H1 (cell line): ENCODE data around the gene PLIN4. TPM values are rescaled to one million over a fixed set of nuclear protein-coding genes. Genes with fewer than 3 reads are reported as not detected.

ENCODE experiments used
- CTCF ChIA-PET: fragments of 300-600 bp; sonication (Branson Sonifier 250); formaldehyde crosslinking; loops from one replicate; lab custom pipeline; 2021; ENCODE audit not compliant: partially characterized antibody; lab: Charles Lee
- POLR2A ChIA-PET: fragments of 300-600 bp; sonication (Branson Sonifier 250); formaldehyde crosslinking; loops from one replicate; lab custom pipeline; 2021; ENCODE audit warnings: inconsistent platforms; ENCODE audit not compliant: partially characterized antibody; lab: Charles Lee
- DNase-seq, 2 experiments: peaks; one replicate each; pipeline versions ENCODE4 v3.0.0 to v3.0.0-alpha.2; 2010 to 2022; ENCODE audit warnings: low spot score in 2 of 2, low read depth in 1 of 2, mixed read lengths in 1 of 2
- FAIRE-seq: peaks from 2 replicates; lab custom pipeline; 2011; peaks lifted over from hg19 to GRCh38; lab: Jason Lieb, UNC
- H2AFZ ChIP-seq: 2 replicates; pipeline ENCODE4 v1.8.1; 2012; ENCODE audit warnings: low read length, inconsistent platforms
- H2AK5ac ChIP-seq: 2 replicates; pipeline ENCODE4 v1.6.1; 2013; ENCODE audit warnings: low read depth, low read length
- H2BK120ac ChIP-seq: replicated peaks from 2 replicates; pipeline ENCODE3; 2013; ENCODE audit warnings: low read depth, low read length, inconsistent platforms
- H2BK12ac ChIP-seq: 2 replicates; pipeline ENCODE4 v1.6.1; 2013; ENCODE audit warnings: low read depth, low read length
- H2BK15ac ChIP-seq: 2 replicates; pipeline ENCODE4 v1.6.1; 2013; ENCODE audit warnings: low read length
- H2BK20ac ChIP-seq: 2 replicates; pipeline ENCODE4 v1.6.1; 2013; ENCODE audit warnings: low read length
- H2BK5ac ChIP-seq: 2 replicates; pipeline ENCODE4 v1.6.1; 2013; ENCODE audit warnings: low read depth, low read length
- H3K14ac ChIP-seq: 2 replicates; pipeline ENCODE4 v1.6.1; 2013; ENCODE audit warnings: inconsistent platforms; ENCODE audit not compliant: insufficient read length
- H3K18ac ChIP-seq: 2 replicates; pipeline ENCODE4 v1.6.1; 2013; ENCODE audit warnings: low read length; ENCODE audit errors: extremely low read depth
- H3K23ac ChIP-seq: 2 replicates; pipeline ENCODE4 v1.6.1; 2013; ENCODE audit warnings: inconsistent platforms; ENCODE audit not compliant: insufficient read length
- H3K23me2 ChIP-seq: 2 replicates; pipeline ENCODE4 v1.6.1; 2013; ENCODE audit warnings: low read depth, low read length
- H3K27ac ChIP-seq: 2 replicates; pipeline ENCODE4 v1.6.1; 2011; ENCODE audit warnings: low read depth, low read length, inconsistent platforms
- H3K27me3 ChIP-seq, 4 experiments: replicated peaks in 1 of 4; 1 replicate in 1 of 4; 2 replicates in 3 of 4; pipeline versions ENCODE4 v1.6.1 to v1.8.1; 2011 to 2013; ENCODE audit warnings: low read length in 3 of 4, mild to moderate bottlenecking in 3 of 4, inconsistent platforms in 2 of 4, mixed read lengths in 2 of 4, moderate library complexity in 1 of 4; ENCODE audit not compliant: control insufficient read depth in 3 of 4, insufficient read depth in 3 of 4; ENCODE audit errors: extremely low read depth in 1 of 4
- H3K36me3 ChIP-seq, 4 experiments: 2 replicates each; pipeline versions ENCODE4 v1.6.1 to v1.8.1; 2011 to 2013; ENCODE audit warnings: mild to moderate bottlenecking in 4 of 4, low read length in 3 of 4, moderate library complexity in 2 of 4, control low read depth in 1 of 4, inconsistent platforms in 1 of 4; ENCODE audit not compliant: insufficient read depth in 4 of 4, control insufficient read depth in 2 of 4
- H3K4ac ChIP-seq: replicated peaks from 2 replicates; pipeline ENCODE3; 2013; ENCODE audit warnings: low read length, low read depth, mixed read lengths, inconsistent platforms; ENCODE audit not compliant: insufficient read length
- H3K4me1 ChIP-seq, 4 experiments: replicated peaks in 1 of 4; 1 replicate in 1 of 4; 2 replicates in 3 of 4; pipeline versions ENCODE4 v1.6.1 to v1.8.1; 2011 to 2013; ENCODE audit warnings: low read length in 3 of 4, inconsistent platforms in 2 of 4, mixed read lengths in 1 of 4; ENCODE audit not compliant: insufficient read depth in 4 of 4, control insufficient read depth in 3 of 4
- H3K4me2 ChIP-seq, 2 experiments: 2 replicates each; pipeline versions ENCODE4 v1.6.1 to v1.8.1; 2011 to 2013; ENCODE audit warnings: low read depth in 2 of 2, low read length in 2 of 2, control low read depth in 1 of 2, inconsistent platforms in 1 of 2, mild to moderate bottlenecking in 1 of 2; ENCODE audit not compliant: insufficient read depth in 1 of 2
- H3K4me3 ChIP-seq, 4 experiments: fragments of 200-600, 300-600 bp in 1 of 4; sonication (generic), shearing (Covaris generic), sonication (Bioruptor Twin) in 1 of 4; 2 replicates each; pipeline versions ENCODE4 v1.5.1 to v1.8.1; 2011 to 2016; ENCODE audit warnings: low read length in 4 of 4, low read depth in 3 of 4, control low read depth in 2 of 4, inconsistent platforms in 2 of 4, mild to moderate bottlenecking in 2 of 4, mixed read lengths in 1 of 4, moderate library complexity in 1 of 4; ENCODE audit not compliant: insufficient read depth in 2 of 4; ENCODE audit errors: extremely low read depth in 1 of 4
- H3K56ac ChIP-seq: replicated peaks from 2 replicates; pipeline ENCODE3; 2013; ENCODE audit warnings: low read depth, mild to moderate bottlenecking, mixed read lengths, low read length, inconsistent platforms; ENCODE audit not compliant: insufficient read length
- H3K79me1 ChIP-seq: 2 replicates; pipeline ENCODE4 v1.6.1; 2013; ENCODE audit warnings: low read depth, low read length, control low read depth
- H3K79me2 ChIP-seq, 2 experiments: 2 replicates each; pipeline versions ENCODE4 v1.6.1 to v1.8.1; 2012 to 2013; ENCODE audit warnings: low read length in 2 of 2, mild to moderate bottlenecking in 2 of 2, inconsistent platforms in 1 of 2; ENCODE audit not compliant: insufficient read depth in 2 of 2, control insufficient read depth in 1 of 2
- H3K9ac ChIP-seq, 4 experiments: replicated peaks in 1 of 4; 1 replicate in 1 of 4; 2 replicates in 3 of 4; pipeline versions ENCODE4 v1.6.1 to v1.8.1; 2011 to 2013; ENCODE audit warnings: low read depth in 3 of 4, low read length in 3 of 4, control low read depth in 2 of 4, mild to moderate bottlenecking in 2 of 4, moderate library complexity in 2 of 4, inconsistent platforms in 1 of 4; ENCODE audit errors: extremely low read depth in 1 of 4
- H3K9me3 ChIP-seq, 2 experiments: 2 replicates each; pipeline versions ENCODE4 v1.6.1 to v1.8.1; 2012 to 2013; ENCODE audit warnings: mild to moderate bottlenecking in 2 of 2, moderate library complexity in 2 of 2, control low read depth in 1 of 2, inconsistent platforms in 1 of 2, low read depth in 1 of 2, low read length in 1 of 2, mixed read lengths in 1 of 2; ENCODE audit not compliant: insufficient read depth in 2 of 2
- H4K20me1 ChIP-seq, 2 experiments: replicated peaks in 1 of 2; 2 replicates each; pipeline versions ENCODE3 to v1.8.1; 2011 to 2013; ENCODE audit warnings: inconsistent platforms in 2 of 2, low read length in 2 of 2, mild to moderate bottlenecking in 1 of 2; ENCODE audit not compliant: insufficient read depth in 2 of 2, control insufficient read depth in 1 of 2
- H4K5ac ChIP-seq: 2 replicates; pipeline ENCODE4 v1.6.1; 2013; ENCODE audit warnings: low read length, low read depth, mixed read lengths, inconsistent platforms; ENCODE audit not compliant: insufficient read length
- H4K8ac ChIP-seq: 2 replicates; pipeline ENCODE4 v1.8.0; 2013; ENCODE audit warnings: mild to moderate bottlenecking, moderate library complexity, low read length, inconsistent platforms; ENCODE audit not compliant: insufficient read depth; ENCODE audit errors: extremely low read depth
- H4K91ac ChIP-seq: replicated peaks from 2 replicates; pipeline ENCODE3; 2013; ENCODE audit warnings: low read length, mixed read lengths, inconsistent platforms; ENCODE audit not compliant: insufficient read length
- CBX5 ChIP-seq: fragments of 300-800, 300-1000 bp; sonication (generic); IDR thresholded peaks from 2 replicates; pipeline ENCODE4 v1.7.1; 2016; ENCODE audit warnings: antibody characterized with exemption, low read length, low read depth
- EZH2 ChIP-seq: fragments of 200-600 bp; sonication (generic); IDR thresholded peaks from 2 replicates; pipeline ENCODE4 v1.7.1; 2012; ENCODE audit warnings: low read depth, mild to moderate bottlenecking, moderate library complexity, low read length, inconsistent platforms; ENCODE audit not compliant: severe bottlenecking
- KDM4A ChIP-seq: IDR thresholded peaks from one replicate; pipeline ENCODE4 v1.7.1; 2012; ENCODE audit warnings: low read depth, mild to moderate bottlenecking, moderate library complexity, low read length, inconsistent platforms; ENCODE audit not compliant: severe bottlenecking
- KDM5A ChIP-seq: fragments of 200-600 bp; IDR thresholded peaks from 2 replicates; pipeline ENCODE4 v1.7.1; 2012; ENCODE audit warnings: mild to moderate bottlenecking, low read length, inconsistent platforms, mixed read lengths
- PHF8 ChIP-seq: fragments of 200-600 bp; sonication (generic); conservative IDR thresholded peaks from 2 replicates; pipeline ENCODE4 v1.7.1; 2012; ENCODE audit warnings: low read depth, mild to moderate bottlenecking, inconsistent platforms, low read length, moderate library complexity
- POU5F1 ChIP-seq: IDR thresholded peaks from 2 replicates; pipeline ENCODE4 v1.6.1; 2011; ENCODE audit warnings: low read depth, mild to moderate bottlenecking, low read length, moderate library complexity
- RBBP5 ChIP-seq: IDR thresholded peaks from 2 replicates; pipeline ENCODE4 v1.7.1; 2012; ENCODE audit warnings: low read depth, mild to moderate bottlenecking, inconsistent platforms, low read length, moderate library complexity, borderline replicate concordance
- RNF2 ChIP-seq: fragments of 200-900, 300-1000 bp; sonication (generic); IDR thresholded peaks from 2 replicates; pipeline ENCODE4 v1.7.1; 2016; ENCODE audit warnings: borderline replicate concordance, low read depth, mild to moderate bottlenecking, antibody characterized with exemption, low read length; ENCODE audit not compliant: poor library complexity, severe bottlenecking; ENCODE audit errors: missing control alignments
- WGBS, 2 experiments: shearing (Covaris generic) in 1 of 2; methylation state at CpG; one replicate each; pipeline versions ENCODE4 v1.1.6 to v1.1.7; 2013 to 2015; ENCODE audit warnings: low lambda C conversion rate in 2 of 2, mixed read lengths in 2 of 2, inconsistent platforms in 1 of 2, low coverage in 1 of 2, missing lambda C conversion rate in 1 of 2; ENCODE audit not compliant: insufficient replicate concordance in 2 of 2, insufficient coverage in 1 of 2, insufficient read length in 1 of 2; ENCODE audit errors: extremely low coverage in 1 of 2, missing lambda C conversion rate in 1 of 2; 5-methylcytosine and 5-hydroxymethylcytosine counted together
- polyA plus RNA-seq, 7 experiments: library from polyadenylated mRNA; depleted of rRNA in 3 of 7; stranded (reverse) in 5 of 7; unstranded in 2 of 7; fragments of >200 nt in 5 of 7; fragments of 200-250 nt in 2 of 7; gene quantifications; 1 replicate in 5 of 7; 2 replicates in 1 of 7; 4 replicates in 1 of 7; pipeline versions ENCODE4 v1.2.1 to v1.2.3, GENCODE V29; 2011 to 2013; ENCODE audit warnings: missing spikeins in 2 of 7, mixed read lengths in 2 of 7
- total RNA-seq: library from RNA; stranded (reverse); fragmentation: NEBNext Ultra II Directional; extraction: Animal tissue kit (Norgen Biotek cat#: 25700); gene quantifications from 2 replicates; pipeline ENCODE4 v1.2.1, GENCODE V29; 2021

Gene PLIN4
- total and polyA plus RNA-seq, 2 of the 8 experiments (the other 6 are each of a cell fraction or from before 2014, with no cell fraction given): 0.35 to 0.45 TPM

DNA sequence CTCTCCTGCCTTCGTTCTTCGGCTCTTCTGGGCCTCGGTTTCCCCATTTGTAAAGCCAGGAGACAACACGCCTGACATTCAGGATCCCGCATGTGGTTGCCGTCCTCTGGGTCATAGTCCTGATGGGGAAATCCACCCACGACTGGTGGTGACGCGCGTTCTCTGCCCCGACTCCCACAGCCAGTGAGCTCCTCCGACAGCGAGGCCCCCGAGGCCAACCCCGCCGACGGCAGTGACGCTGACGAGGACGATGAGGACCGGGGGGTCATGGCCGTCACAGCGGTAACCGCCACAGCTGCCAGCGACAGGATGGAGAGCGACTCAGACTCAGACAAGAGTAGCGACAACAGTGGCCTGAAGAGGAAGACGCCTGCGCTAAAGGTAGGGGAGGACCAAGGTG, 29.8 kb downstream of the PLIN4 start:
- Histone ChIP-seq H4K91ac (no peak overlapping the region), H3K27ac (no peak overlapping the region), H2AFZ (no peak overlapping the region), H3K9me3 (no peaks in the 10 kb centered on the region), H2BK15ac (no peak overlapping the region), H3K4ac (no peak overlapping the region), H3K36me3 (peaks cover 5 to 51% (median 31%) of the 10 kb centered on the region in 4 experiments; a peak in 6 of 8 replicates), H3K23me2 (peaks cover 10% of the 10 kb centered on the region; the same call in 1 of the 2 replicates), H2BK5ac (no peak overlapping the region), H2BK20ac (no peak overlapping the region), H2BK120ac (no peak overlapping the region), H4K8ac (no peak overlapping the region), H3K9ac (no peak overlapping the region; a peak in 1 of 7 replicates), H3K56ac (no peak overlapping the region), H3K79me1 (peaks cover 7% of the 10 kb centered on the region), H3K4me2 (no peak overlapping the region), H3K4me1 (no peaks in the 10 kb centered on the region), H2AK5ac (no peak overlapping the region), H3K4me3 (no peak overlapping the region), H2BK12ac (no peak overlapping the region), H3K14ac (no peak overlapping the region), H3K79me2 (0 out of 4 replicates have a peak, but pooled peaks cover 0 to 3% of the 10 kb centered on the region in 2 experiments), H3K18ac (no peak overlapping the region), H4K5ac (no peak overlapping the region), H4K20me1 (peaks cover 8 to 22% of the 10 kb centered on the region in 2 experiments), H3K23ac (no peak overlapping the region), H3K27me3 (no peaks in the 10 kb centered on the region; a peak in 1 of 7 replicates)
- FAIRE-seq (no peak), DNase-seq (no peak)
- WGBS, 2 experiments: 92% methylated on average over 29 of the region's 29 CpGs; no CpG with 5 or more reads in 1 of the 2 experiments
- no peak for TF ChIP-seq KDM4A
- no peak for TF ChIP-seq CBX5
- TF ChIP-seq KDM5A: no peak
- no peak for TF ChIP-seq PHF8
- no peak for TF ChIP-seq RNF2
- no peak for TF ChIP-seq POU5F1
- TF ChIP-seq RBBP5: no peak
- TF ChIP-seq EZH2: no peak
- POLR2A ChIA-PET: interaction anchor here (1.4 kb wide), 1 partner anchor 30 kb away, joined by 3 read pairs; the partner anchor contains the start of gene PLIN4
- CTCF ChIA-PET: interaction anchor here (0.6 kb wide), 1 partner anchor 52 kb away, joined by 3 read pairs; no protein-coding TSS in a partner anchor
